ENCODE data around the gene TCIRG1. TPM values are rescaled to one million over a fixed set of nuclear protein-coding genes. Genes with fewer than 3 reads are reported as not detected.

Gene TCIRG1
- total RNA-seq, 1 experiment from 2014 or later, result 51.1 TPM

DNA sequence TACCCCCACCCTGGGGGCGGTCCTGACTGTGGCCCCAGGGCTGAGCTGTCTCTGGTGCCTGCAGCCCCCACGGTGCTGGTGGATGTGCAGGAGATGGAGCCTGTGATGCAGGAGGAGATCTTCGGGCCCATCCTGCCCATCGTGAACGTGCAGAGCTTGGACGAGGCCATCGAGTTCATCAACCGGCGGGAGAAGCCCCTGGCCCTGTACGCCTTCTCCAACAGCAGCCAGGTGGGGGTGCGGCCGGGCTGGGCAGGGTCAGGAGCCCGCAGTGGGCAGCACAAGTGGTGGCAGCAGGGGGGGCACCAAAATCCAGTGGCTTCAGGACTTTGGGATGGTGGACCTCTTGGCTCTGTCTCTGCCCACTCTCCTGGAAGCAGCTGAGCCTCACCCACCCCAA is 16.3 kb upstream of the TCIRG1 start:
- no peak for DNase-seq (ENCODE audit: low spot score)
- ATAC-seq, result no peak
- TF ChIP-seq, protein P1, sequence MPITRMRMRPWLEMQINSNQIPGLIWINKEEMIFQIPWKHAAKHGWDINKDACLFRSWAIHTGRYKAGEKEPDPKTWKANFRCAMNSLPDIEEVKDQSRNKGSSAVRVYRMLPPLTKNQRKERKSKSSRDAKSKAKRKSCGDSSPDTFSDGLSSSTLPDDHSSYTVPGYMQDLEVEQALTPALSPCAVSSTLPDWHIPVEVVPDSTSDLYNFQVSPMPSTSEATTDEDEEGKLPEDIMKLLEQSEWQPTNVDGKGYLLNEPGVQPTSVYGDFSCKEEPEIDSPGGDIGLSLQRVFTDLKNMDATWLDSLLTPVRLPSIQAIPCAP (CRISPR knock-in tag; IDR thresholded peaks at IDR 0.05), result no peak
- TF ChIP-seq, protein P2, sequence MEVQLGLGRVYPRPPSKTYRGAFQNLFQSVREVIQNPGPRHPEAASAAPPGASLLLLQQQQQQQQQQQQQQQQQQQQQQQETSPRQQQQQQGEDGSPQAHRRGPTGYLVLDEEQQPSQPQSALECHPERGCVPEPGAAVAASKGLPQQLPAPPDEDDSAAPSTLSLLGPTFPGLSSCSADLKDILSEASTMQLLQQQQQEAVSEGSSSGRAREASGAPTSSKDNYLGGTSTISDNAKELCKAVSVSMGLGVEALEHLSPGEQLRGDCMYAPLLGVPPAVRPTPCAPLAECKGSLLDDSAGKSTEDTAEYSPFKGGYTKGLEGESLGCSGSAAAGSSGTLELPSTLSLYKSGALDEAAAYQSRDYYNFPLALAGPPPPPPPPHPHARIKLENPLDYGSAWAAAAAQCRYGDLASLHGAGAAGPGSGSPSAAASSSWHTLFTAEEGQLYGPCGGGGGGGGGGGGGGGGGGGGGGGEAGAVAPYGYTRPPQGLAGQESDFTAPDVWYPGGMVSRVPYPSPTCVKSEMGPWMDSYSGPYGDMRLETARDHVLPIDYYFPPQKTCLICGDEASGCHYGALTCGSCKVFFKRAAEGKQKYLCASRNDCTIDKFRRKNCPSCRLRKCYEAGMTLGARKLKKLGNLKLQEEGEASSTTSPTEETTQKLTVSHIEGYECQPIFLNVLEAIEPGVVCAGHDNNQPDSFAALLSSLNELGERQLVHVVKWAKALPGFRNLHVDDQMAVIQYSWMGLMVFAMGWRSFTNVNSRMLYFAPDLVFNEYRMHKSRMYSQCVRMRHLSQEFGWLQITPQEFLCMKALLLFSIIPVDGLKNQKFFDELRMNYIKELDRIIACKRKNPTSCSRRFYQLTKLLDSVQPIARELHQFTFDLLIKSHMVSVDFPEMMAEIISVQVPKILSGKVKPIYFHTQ (CRISPR knock-in tag; IDR thresholded peaks at IDR 0.05), result no peak
- TF ChIP-seq ZNF219 (CRISPR knock-in tag; IDR thresholded peaks at IDR 0.05; ENCODE audit: borderline replicate concordance) (no peak), ZNF232 (CRISPR knock-in tag; IDR thresholded peaks at IDR 0.05) (no peak), ZNF396 (CRISPR knock-in tag; IDR thresholded peaks at IDR 0.05; ENCODE audit: borderline replicate concordance) (no peak)
- TF ChIP-seq, protein P3, sequence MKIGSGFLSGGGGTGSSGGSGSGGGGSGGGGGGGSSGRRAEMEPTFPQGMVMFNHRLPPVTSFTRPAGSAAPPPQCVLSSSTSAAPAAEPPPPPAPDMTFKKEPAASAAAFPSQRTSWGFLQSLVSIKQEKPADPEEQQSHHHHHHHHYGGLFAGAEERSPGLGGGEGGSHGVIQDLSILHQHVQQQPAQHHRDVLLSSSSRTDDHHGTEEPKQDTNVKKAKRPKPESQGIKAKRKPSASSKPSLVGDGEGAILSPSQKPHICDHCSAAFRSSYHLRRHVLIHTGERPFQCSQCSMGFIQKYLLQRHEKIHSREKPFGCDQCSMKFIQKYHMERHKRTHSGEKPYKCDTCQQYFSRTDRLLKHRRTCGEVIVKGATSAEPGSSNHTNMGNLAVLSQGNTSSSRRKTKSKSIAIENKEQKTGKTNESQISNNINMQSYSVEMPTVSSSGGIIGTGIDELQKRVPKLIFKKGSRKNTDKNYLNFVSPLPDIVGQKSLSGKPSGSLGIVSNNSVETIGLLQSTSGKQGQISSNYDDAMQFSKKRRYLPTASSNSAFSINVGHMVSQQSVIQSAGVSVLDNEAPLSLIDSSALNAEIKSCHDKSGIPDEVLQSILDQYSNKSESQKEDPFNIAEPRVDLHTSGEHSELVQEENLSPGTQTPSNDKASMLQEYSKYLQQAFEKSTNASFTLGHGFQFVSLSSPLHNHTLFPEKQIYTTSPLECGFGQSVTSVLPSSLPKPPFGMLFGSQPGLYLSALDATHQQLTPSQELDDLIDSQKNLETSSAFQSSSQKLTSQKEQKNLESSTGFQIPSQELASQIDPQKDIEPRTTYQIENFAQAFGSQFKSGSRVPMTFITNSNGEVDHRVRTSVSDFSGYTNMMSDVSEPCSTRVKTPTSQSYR (CRISPR knock-in tag; IDR thresholded peaks at IDR 0.05), result no peak
- H3K36me3 Mint-ChIP-seq, result no peaks in the 10 kb centered on the region
- no peak overlapping the region for H3K27ac Mint-ChIP-seq
- H3K27me3 Mint-ChIP-seq (ENCODE audit: low read depth), result no peaks in the 10 kb centered on the region
- H3K4me3 Mint-ChIP-seq, result no peak overlapping the region
- ChIA-PET CTCF (interaction anchor here (1.0 to 1.5 kb wide), 4 partner anchors 13 to 186 kb away, joined by 3 to 11 read pairs (median 4); partner anchors contain the start of genes ALDH3B1 and TCIRG1), POLR2A (no interaction called here)
- no peaks in the 10 kb centered on the region for H3K9me3 Mint-ChIP-seq
- peaks cover 8% of the 10 kb centered on the region for H3K4me1 Mint-ChIP-seq

DNA sequence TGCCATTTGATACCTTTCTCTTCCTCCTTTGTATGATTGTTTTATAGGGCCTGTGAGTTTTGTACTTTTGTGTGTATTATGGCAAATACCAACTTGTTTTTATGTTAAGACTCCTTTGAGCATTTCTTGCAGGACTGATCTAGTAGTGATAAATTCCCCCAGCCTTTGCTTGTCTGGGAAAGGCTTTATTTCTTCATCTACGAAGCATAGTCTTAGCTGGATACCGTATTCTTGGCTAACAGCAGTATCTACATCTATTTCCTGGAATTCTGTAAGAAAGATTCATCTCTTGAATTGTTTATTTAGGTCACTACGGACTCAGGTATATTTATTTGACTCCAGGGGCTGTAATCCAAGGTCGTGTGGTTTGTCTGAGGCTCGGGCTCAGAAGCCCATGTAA is 14.3 kb upstream of the TCIRG1 start:
- Mint-ChIP-seq H3K4me1 (peaks cover 18% of the 10 kb centered on the region), H3K4me3 (no peak overlapping the region), H3K27me3 (ENCODE audit: low read depth) (no peaks in the 10 kb centered on the region), H3K9me3 (no peaks in the 10 kb centered on the region), H3K27ac (no peak overlapping the region), H3K36me3 (no peaks in the 10 kb centered on the region)
- ChIA-PET CTCF (interaction anchor here (1.5 to 1.8 kb wide), 2 partner anchors 14 to 69 kb away, joined by 4 read pairs; partner anchors contain the start of gene ALDH3B1), POLR2A (no interaction called here)
- no peak for DNase-seq (ENCODE audit: low spot score)
- no peak for ATAC-seq
- TF ChIP-seq, protein P4, sequence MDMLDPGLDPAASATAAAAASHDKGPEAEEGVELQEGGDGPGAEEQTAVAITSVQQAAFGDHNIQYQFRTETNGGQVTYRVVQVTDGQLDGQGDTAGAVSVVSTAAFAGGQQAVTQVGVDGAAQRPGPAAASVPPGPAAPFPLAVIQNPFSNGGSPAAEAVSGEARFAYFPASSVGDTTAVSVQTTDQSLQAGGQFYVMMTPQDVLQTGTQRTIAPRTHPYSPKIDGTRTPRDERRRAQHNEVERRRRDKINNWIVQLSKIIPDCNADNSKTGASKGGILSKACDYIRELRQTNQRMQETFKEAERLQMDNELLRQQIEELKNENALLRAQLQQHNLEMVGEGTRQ (CRISPR knock-in tag; IDR thresholded peaks at IDR 0.05), result no peak
- TF ChIP-seq RORB (CRISPR knock-in tag; IDR thresholded peaks at IDR 0.05) (no peak), ZNF121 (CRISPR knock-in tag; IDR thresholded peaks at IDR 0.05) (no peak), CREB1 (CRISPR knock-in tag; IDR thresholded peaks at IDR 0.05) (no peak), ATF1 (CRISPR knock-in tag; IDR thresholded peaks at IDR 0.05) (no peak), MXD4 (CRISPR knock-in tag; IDR thresholded peaks at IDR 0.05; ENCODE audit: borderline replicate concordance) (no peak), TEAD4 (CRISPR knock-in tag; IDR thresholded peaks at IDR 0.05) (no peak), JAZF1 (CRISPR knock-in tag; IDR thresholded peaks at IDR 0.05) (no peak), FOXJ3 (CRISPR knock-in tag; IDR thresholded peaks at IDR 0.05; ENCODE audit: borderline replicate concordance) (no peak)
- TF ChIP-seq, protein P5, sequence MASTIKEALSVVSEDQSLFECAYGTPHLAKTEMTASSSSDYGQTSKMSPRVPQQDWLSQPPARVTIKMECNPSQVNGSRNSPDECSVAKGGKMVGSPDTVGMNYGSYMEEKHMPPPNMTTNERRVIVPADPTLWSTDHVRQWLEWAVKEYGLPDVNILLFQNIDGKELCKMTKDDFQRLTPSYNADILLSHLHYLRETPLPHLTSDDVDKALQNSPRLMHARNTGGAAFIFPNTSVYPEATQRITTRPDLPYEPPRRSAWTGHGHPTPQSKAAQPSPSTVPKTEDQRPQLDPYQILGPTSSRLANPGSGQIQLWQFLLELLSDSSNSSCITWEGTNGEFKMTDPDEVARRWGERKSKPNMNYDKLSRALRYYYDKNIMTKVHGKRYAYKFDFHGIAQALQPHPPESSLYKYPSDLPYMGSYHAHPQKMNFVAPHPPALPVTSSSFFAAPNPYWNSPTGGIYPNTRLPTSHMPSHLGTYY (CRISPR knock-in tag; IDR thresholded peaks at IDR 0.05), result no peak
- TF ChIP-seq, protein P6, sequence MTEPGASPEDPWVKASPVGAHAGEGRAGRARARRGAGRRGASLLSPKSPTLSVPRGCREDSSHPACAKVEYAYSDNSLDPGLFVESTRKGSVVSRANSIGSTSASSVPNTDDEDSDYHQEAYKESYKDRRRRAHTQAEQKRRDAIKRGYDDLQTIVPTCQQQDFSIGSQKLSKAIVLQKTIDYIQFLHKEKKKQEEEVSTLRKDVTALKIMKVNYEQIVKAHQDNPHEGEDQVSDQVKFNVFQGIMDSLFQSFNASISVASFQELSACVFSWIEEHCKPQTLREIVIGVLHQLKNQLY (CRISPR knock-in tag; IDR thresholded peaks at IDR 0.05), result no peak
- TF ChIP-seq, protein P7, sequence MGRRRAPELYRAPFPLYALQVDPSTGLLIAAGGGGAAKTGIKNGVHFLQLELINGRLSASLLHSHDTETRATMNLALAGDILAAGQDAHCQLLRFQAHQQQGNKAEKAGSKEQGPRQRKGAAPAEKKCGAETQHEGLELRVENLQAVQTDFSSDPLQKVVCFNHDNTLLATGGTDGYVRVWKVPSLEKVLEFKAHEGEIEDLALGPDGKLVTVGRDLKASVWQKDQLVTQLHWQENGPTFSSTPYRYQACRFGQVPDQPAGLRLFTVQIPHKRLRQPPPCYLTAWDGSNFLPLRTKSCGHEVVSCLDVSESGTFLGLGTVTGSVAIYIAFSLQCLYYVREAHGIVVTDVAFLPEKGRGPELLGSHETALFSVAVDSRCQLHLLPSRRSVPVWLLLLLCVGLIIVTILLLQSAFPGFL (CRISPR knock-in tag; IDR thresholded peaks at IDR 0.05; ENCODE audit: borderline replicate concordance), result no peak

Data from WTC11 (cell line).